Measurements from ENCODE around the gene CERT1.

DNA sequence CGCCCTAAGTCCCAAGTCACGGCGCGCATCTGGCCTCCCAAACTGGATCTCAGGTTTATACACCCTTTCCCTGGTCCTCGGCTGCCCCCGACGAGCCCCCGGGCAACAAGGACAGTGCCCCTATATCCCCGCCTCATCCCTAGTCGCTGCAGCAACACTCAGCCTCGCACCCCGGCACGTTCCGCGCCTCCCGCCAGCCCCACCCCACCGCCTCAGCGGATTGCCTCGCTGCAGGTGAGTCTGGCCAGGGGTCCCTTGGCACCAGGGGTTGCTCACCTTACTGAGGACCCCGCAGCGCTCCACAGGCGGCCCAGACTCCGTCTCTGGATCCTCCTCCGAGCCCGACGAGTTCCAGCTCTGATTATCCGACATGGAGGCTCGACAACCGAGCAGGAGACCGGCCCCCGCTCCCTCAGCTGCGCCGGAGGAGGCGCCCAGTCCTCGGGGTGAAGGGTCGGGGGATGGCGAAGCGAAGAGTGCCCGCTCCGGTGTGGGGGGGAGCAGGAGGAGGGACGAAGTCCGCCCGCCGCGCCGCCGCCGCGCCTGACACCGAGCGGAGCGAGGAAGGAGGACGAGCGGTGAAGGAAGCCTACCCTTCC lies 494 bp downstream of the CERT1 start:
- TF ChIP-seq, protein P1, sequence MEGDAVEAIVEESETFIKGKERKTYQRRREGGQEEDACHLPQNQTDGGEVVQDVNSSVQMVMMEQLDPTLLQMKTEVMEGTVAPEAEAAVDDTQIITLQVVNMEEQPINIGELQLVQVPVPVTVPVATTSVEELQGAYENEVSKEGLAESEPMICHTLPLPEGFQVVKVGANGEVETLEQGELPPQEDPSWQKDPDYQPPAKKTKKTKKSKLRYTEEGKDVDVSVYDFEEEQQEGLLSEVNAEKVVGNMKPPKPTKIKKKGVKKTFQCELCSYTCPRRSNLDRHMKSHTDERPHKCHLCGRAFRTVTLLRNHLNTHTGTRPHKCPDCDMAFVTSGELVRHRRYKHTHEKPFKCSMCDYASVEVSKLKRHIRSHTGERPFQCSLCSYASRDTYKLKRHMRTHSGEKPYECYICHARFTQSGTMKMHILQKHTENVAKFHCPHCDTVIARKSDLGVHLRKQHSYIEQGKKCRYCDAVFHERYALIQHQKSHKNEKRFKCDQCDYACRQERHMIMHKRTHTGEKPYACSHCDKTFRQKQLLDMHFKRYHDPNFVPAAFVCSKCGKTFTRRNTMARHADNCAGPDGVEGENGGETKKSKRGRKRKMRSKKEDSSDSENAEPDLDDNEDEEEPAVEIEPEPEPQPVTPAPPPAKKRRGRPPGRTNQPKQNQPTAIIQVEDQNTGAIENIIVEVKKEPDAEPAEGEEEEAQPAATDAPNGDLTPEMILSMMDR (IDR thresholded peaks at IDR 0.05), result no peak
- no peak for TF ChIP-seq CHD2 (IDR thresholded peaks at IDR 0.05; ENCODE audit: low read length, partially characterized antibody)
- TF ChIP-seq TEAD4 (IDR thresholded peaks at IDR 0.05; ENCODE audit: borderline replicate concordance, insufficient read depth), result no peak
- TF ChIP-seq FOXM1 (IDR thresholded peaks at IDR 0.05; ENCODE audit: low read depth), result no peak
- no peak for TF ChIP-seq POLR2AphosphoS5 (IDR thresholded peaks at IDR 0.05; ENCODE audit: low read depth, low read length)
- TF ChIP-seq JUND (IDR thresholded peaks at IDR 0.05), result no peak
- TF ChIP-seq SMC3 (IDR thresholded peaks at IDR 0.05; ENCODE audit: low read depth, low read length), result no peak
- TF ChIP-seq, protein P2, sequence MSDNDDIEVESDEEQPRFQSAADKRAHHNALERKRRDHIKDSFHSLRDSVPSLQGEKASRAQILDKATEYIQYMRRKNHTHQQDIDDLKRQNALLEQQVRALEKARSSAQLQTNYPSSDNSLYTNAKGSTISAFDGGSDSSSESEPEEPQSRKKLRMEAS (IDR thresholded peaks at IDR 0.05; ENCODE audit: low read depth), result peak; percentile 43; the same call in 1 of the 2 replicates
- no peak for TF ChIP-seq EZH2phosphoT487 (IDR thresholded peaks at IDR 0.05; ENCODE audit: borderline replicate concordance, low read depth)
- no peak for TF ChIP-seq TCF12 (IDR thresholded peaks at IDR 0.05)
- no peak for TF ChIP-seq GABPA (IDR thresholded peaks at IDR 0.05; ENCODE audit: low read depth)
- TF ChIP-seq MXI1 (IDR thresholded peaks at IDR 0.05; ENCODE audit: low read depth, low read length), result peak; percentile 15; the same call in 1 of the 2 replicates
- no peak for TF ChIP-seq EP300 (IDR thresholded peaks at IDR 0.05; ENCODE audit: borderline replicate concordance in 1 of 2, low read depth in 1 of 2, low read length in 1 of 2)

Measured in SK-N-SH (cell line).